Superior temporal gyrus (tissue), 1 donor: ENCODE measurements around the gene RNF214.

Experiments used
- DNase-seq: peaks from one replicate; pipeline ENCODE4 v3.0.0-alpha.2; 2016; ENCODE audit errors: extremely low spot score

Gene RNF214

DNA sequence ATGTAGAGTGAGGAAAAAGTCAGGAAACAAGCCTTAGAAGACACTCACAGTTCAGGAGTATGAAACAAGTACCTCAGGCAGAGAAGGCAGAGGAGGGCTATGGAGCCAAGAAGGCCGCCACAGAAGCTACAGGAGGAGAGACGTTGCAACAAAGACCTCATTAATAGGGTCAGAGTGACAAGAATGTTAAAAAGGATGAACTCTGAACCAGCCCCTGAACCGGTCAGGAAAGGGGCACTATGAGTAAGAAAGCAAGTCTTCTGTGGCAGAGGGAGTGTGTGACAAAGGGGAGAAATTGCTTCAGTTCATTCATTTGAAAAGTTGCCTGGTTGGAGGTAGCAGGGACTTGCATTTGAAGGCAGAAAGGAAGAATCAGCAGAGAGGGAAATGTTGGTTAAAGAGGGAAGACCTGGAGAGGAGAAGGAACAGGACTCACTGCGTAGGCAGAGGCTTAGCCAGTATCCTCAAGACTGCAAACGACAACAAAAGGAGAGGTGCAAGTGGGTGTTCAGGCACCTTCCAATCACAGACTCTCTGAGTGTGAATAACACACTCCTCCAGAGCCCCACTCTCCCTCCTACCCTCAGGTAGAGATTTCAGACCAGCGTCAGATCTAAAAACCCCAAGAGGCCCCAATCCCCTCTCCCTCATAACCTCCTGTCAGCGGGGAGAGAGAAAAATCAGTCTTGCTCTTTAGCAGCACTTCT, 17.9 kb upstream of the RNF214 start:
- no peak for DNase-seq

DNA sequence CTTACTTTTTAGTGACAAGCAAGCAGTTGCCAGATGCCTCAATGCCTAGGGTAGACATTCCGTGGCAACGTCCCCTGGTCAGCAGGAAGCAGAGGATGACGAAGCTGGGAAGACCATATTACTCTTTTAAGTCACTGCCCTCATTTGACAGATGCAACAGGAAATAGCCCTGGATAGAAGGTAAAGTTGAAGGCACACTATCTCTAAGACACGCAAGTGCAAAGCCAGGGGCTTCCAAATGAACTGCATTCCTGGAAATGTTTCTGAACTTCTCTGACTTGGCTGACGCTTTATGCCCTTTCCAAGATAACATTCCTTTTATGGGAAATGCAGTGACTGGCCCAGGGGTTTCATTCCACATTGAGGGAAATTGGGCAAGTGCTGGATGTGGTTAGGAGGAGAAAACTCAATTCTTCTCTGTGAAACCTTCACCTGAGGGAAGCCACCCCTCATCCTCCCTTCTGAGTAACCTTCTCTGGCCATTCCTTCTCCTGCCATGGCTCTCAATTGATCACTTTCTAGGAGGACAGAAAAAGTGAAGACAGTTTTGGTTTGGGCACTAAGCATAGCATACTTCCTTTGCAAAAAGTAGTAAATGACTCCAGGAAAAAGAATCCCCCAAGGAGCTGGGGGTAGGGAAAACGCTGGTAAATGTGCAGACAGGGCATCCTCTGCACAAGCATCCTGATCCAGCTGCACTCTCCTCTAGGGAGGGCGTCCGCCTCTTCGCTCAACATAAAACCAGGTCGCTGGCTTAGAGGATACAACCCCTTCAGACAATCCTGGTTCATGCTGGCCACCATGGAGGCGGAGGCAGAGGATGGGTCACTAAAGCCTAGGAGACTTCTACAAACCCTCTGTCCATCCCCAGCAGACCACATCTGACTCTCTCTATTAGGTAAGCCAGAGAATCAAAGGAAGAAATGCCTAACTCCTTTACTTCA, 15.1 kb upstream of the RNF214 start:
- DNase-seq: no peak

DNA sequence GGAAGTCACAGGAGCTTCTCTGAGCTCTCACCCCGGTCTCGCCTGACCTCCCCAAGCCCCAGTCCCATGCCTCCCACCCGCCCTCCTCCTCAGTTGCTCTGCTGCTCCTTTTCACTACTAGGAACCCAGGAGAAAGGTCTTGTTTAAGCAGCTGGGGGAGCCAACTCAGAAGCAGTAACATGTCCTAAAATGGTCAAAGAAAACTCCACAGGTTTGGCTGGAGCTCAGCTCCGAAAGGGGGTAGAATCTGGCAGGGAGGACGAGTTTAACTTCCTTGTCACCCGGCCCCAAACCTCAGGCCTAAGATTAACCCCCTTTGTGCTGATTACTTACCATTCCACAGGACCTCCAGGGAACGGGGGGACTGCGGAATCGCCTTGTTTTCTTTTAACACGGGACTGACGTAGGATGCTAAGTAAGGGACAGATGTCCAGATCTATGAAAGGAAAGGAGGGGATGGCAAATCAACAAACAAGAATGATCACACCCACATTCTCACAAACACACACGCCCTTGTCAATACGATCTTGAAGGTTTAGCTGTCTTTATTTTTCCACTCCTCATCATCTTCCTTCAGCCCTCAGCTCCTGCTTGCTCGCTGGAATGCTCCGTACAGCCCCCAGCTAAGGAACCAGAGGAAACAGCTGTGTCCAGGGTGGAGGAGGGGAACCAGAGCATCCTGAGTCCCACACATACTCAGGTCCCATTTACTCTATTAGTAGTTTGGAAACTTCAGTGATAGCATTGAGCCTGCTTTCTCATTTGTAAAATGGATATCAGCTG, 14.1 kb upstream of the RNF214 start:
- no peak for DNase-seq

- no peak for DNase-seq
These were observed 13.5 kb upstream of the RNF214 start for GRCh38 chr11:117219001-117219400.

DNA sequence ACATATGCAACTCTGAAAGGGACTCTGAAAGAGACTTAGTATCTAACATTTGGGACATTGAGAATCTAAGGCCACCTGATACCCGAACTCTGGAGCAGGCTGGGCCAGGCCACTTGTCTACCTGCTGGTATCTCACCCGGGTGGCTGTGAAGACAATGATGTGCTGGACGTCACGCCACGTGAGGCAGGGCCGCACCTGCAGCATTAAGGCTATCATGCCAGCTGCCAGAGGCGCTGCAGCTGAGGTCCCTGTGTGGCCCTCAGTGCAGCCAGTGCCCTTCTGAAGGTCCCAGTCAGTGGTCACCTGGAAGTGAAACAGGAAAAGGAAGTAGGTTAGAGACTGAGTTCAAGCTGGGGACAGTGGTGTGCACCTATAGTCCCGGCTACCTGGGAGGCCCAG, 13.0 kb upstream of the RNF214 start:
- DNase-seq: no peak

- no peak for DNase-seq
These were observed 12.5 kb upstream of the RNF214 start for GRCh38 chr11:117219995-117220394.

- peak; percentile 33 for DNase-seq
These were observed 11.9 kb upstream of the RNF214 start for GRCh38 chr11:117220568-117220967.

- peak; percentile 21 for DNase-seq
These were observed 11.3 kb upstream of the RNF214 start for GRCh38 chr11:117220999-117221774.

DNA sequence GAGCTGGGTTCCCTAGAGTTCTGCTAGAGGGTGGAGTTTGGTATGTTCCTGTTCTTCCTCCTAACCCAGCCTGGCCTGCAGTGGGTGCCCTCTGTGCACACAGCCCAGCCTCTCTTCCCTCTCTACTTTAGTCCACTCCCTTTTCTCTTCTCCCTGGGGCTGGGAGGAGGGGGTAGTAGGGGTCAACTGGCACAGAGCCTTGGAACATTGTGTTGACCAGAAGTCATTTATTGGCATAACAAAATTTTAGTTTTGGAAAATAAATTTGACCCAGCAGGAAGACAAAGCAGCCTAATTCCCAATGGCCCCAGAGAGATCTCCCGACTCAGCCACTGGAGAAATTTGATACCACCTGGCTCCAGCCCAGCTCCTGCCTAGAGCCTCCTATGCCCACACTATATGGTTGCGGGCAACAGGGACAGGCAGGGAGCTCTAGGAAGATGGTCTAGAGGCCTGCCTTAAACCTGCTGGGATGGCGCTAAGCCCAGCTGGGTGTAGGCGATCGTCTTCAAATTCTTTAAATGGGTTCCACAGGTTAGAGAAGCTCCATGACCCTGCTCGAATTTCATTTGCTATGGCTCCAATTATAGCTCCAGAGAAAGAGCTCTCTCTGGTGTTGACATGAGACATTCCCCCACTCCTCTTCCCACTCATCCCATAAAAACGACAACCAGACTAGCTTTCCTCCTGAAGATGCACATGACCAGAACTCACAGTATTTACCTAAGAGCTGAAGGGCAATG, 10.5 kb upstream of the RNF214 start:
- DNase-seq: no peak

GRCh38 chr11:117222991-117223740, 9.3 kb upstream of the RNF214 start:
- DNase-seq: no peak

DNA sequence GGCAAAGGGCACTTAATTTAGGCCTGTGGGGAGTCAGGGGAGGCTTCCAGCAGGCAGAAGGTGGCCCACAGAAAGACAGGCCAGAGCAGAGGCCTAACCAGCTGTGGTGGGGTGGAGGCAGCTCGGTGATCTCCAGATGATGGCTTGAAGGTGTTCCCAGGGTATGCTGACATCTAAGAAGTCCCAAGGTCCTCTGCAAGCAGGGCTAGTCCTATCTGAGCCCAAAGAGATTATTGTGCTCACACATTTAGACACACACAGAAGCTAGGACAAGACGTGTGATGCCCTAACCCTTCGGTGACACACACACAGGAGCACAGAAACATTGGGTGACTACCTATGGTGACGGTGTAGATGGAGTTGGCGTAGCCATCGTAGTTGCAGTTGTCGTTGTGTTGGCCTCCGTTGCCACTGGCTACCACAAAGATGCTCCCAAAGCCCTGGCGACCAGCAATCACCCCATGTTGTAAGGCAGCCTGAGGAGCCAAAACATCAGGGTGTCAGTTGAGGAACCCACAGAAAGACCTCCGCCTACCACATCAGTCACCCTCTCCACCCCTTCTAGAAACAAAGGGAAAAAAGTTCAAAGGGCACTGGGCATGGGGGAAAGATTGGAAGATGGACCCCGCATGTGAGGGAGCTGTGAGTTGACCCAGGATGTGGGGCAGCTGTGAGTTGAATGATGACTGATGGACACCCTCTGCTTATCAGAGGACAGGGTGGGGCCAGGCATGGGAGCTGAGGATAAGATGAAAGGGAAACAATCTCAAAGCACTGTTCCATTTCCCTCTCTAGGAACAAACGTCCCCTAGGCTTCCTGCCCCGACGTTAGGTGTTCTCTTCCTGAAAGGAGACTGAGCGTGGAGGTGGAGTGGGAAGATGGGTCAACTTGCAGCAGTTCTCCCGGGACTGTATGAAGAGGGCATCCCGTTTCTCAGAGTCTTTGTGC, 8.5 kb upstream of the RNF214 start:
- no peak for DNase-seq

GRCh38 chr11:117225553-117226170, 6.8 kb upstream of the RNF214 start:
- no peak for DNase-seq

DNA sequence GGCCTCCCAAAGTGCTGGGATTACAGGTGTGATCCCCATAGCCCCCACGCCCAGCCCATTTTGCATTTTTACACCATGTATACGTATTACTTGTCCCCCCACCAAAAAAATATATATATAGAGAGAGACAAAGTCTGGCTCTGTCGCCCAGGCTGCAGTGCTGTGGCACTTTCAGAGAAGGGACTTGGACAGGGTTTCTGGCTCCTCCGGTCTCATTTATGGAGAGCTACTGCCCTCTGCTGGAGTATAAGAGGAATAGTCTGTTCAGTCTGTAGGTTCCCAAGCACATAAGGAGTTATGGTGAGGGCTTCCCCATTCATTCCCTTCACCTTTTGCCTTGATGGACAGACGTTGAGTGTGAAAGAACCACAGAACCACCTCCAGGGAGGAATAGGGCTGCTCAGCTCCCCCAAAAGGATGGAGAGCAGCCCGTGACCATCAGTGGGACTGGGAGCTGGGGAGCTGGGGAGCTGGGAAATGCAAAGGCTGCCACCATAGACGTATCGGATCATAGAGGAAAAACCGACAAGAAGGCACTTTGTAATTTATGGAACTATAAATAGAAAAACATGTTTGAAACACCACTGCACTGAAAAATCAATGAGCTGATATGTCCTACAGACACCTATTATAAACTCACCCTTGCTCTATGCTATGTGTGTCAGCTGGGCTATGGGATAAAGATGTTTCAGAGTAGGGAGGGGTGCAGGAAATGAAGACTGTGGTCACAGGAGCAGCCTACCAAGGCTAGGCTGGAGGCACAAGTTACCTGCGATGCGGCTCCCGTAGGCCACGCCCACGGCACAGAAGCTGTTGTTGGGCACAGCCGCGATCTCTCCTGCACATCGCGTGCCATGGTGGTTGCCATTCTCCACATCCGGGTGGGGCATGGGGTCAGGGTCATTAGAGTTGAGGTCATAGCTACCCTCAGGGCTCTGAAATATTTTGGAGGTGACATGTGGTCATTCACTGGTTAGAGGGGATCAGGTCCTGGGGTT, 5.8 kb upstream of the RNF214 start:
- peak; percentile 95 for DNase-seq

DNA sequence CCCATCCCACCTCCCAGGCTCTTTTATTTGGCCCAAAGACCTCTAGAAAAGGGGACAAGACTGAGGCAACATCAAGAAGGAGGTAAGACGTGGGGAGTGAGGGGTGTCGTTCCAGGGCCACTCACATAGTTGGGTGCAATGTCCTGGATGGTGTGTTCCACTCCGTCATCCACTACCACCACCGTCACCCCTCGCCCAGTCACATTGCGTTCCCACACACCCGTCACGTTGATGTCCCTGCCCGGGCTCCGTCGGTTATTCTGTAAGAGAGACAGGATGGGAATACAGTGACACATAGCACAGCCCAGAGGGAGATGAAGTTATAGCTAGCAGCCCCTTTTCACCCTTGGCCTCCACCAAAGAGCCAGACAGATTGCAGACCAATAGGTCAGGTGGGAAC, 4.4 kb upstream of the RNF214 start:
- DNase-seq: no peak

- DNase-seq: no peak
These were observed 3.1 kb upstream of the RNF214 start for GRCh38 chr11:117229411-117229810.

- no peak for DNase-seq
These were observed 2.6 kb upstream of the RNF214 start for GRCh38 chr11:117229931-117230285.

GRCh38 chr11:117230286-117230961, 2.0 kb upstream of the RNF214 start:
- no peak for DNase-seq
